Lung (tissue), 12 donors: ENCODE measurements around the gene NSD2. TPM values are rescaled to one million over a fixed set of nuclear protein-coding genes. Genes with fewer than 3 reads are reported as not detected.

Experiments used
- ATAC-seq: fragments of 200-7000 bp; cut with Tn5 transposase; one replicate; pipeline ENCODE4 v1.9.1; 2020; ENCODE audit warnings: moderate number of reproducible peaks; ENCODE audit not compliant: insufficient read depth, low FRiP score
- DNase-seq, 3 donors: peaks; one replicate each; pipeline ENCODE4 v3.0.0-alpha.2; 2013 to 2017
- H3K27ac ChIP-seq, 2 donors: one replicate each; pipeline ENCODE4 v1.5.1; 2013; ENCODE audit warnings: mild to moderate bottlenecking in 2 of 2, moderate library complexity in 2 of 2, control low read depth in 1 of 2, inconsistent platforms in 1 of 2, low read depth in 1 of 2, low read length in 1 of 2
- H3K27me3 ChIP-seq, 3 donors: one replicate each; pipeline ENCODE4 v1.5.1; 2013; ENCODE audit warnings: low read length in 2 of 3; ENCODE audit not compliant: control insufficient read depth in 3 of 3, insufficient read depth in 3 of 3
- H3K36me3 ChIP-seq, 4 donors: one replicate each; pipeline ENCODE4 v1.5.1; 2013; ENCODE audit warnings: low read length in 4 of 4, mild to moderate bottlenecking in 1 of 4, moderate library complexity in 1 of 4; ENCODE audit not compliant: control insufficient read depth in 4 of 4, insufficient read depth in 4 of 4
- H3K4me1 ChIP-seq, 5 donors: one replicate each; pipeline ENCODE4 v1.5.1; 2013; ENCODE audit warnings: low read length in 5 of 5, mild to moderate bottlenecking in 2 of 5, moderate library complexity in 1 of 5; ENCODE audit not compliant: control insufficient read depth in 5 of 5, insufficient read depth in 5 of 5
- H3K4me3 ChIP-seq: one replicate; pipeline ENCODE4 v1.5.1; 2013; ENCODE audit warnings: mild to moderate bottlenecking, control low read depth, moderate library complexity
- H3K9ac ChIP-seq, 2 donors: one replicate each; pipeline ENCODE4 v1.5.1; 2013; ENCODE audit warnings: low read length in 2 of 2, control low read depth in 1 of 2; ENCODE audit not compliant: insufficient read depth in 1 of 2
- H3K9me3 ChIP-seq, 4 donors: one replicate each; pipeline ENCODE4 v1.5.1; 2013; ENCODE audit warnings: low read length in 3 of 4, mild to moderate bottlenecking in 1 of 4, moderate library complexity in 1 of 4; ENCODE audit not compliant: control insufficient read depth in 4 of 4, insufficient read depth in 3 of 4
- CTCF ChIP-seq: IDR thresholded peaks from 2 replicates; pipeline ENCODE4 v1.5.1; 2012; ENCODE audit warnings: mild to moderate bottlenecking; ENCODE audit errors: control extremely low read depth, extremely low read depth
- WGBS, 2 donors: extraction: QIAGEN DNeasy Blood & Tissue Kit; methylation state at CpG; one replicate each; pipeline ENCODE4 v1.1.7; 2013; 5-methylcytosine and 5-hydroxymethylcytosine counted together
- polyA plus RNA-seq, 2 donors: library from polyadenylated mRNA; stranded (reverse); fragments of 200-250 nt; gene quantifications; one replicate each; pipeline ENCODE4 v1.2.1, GENCODE V29; 2013
- total RNA-seq, 2 donors: library from RNA; depleted of rRNA in 1 of 2; stranded (reverse); fragments of >200 nt in 1 of 2; gene quantifications; one replicate each; pipeline ENCODE4 v1.2.1, GENCODE V29; 2014 to 2021
- donor health status: control.
- donor health status: control.
- donor health status: Bipolar disorder and iron deficiency.
- donor health status: healthy.
- donor health status: DM: yes; HTN: yes; CAD: no.

NSD2 gene
- total and polyA plus RNA-seq, 4 donors, result 12.7 to 66.2 (median 28.3) TPM

GRCh38 chr4:1857931-1858330 lies 13.3 kb upstream of the NSD2 start:
- Histone ChIP-seq H3K9ac (no peak overlapping the region), H3K27ac (no peak overlapping the region), H3K4me1 (peaks cover 0 to 33% (median 2%) of the 10 kb centered on the region in 5 donors), H3K4me3 (no peak overlapping the region), H3K27me3 (no peaks in the 10 kb centered on the region), H3K36me3 (peaks cover 0 to 2% (median 0%) of the 10 kb centered on the region in 4 donors), H3K9me3 (no peaks in the 10 kb centered on the region)
- TF ChIP-seq CTCF, result no peak
- 89 to 96% methylated on average over 5 of the region's 5 CpGs for WGBS, 2 donors
- no peak for ATAC-seq
- DNase-seq, result no peak

GRCh38 chr4:1859389-1859753 lies 11.8 kb upstream of the NSD2 start:
- no peaks in the 10 kb centered on the region for H3K9me3 ChIP-seq
- DNase-seq, result no peak
- ATAC-seq, result no peak
- 79 to 88% methylated on average over 1 of the region's 1 CpG for WGBS, 2 donors
- peaks cover 0 to 2% (median 0%) of the 10 kb centered on the region in 4 donors for H3K36me3 ChIP-seq
- no peak overlapping the region for H3K27ac ChIP-seq
- H3K4me3 ChIP-seq, result no peak overlapping the region
- no peak overlapping the region for H3K9ac ChIP-seq
- no peaks in the 10 kb centered on the region for H3K27me3 ChIP-seq
- TF ChIP-seq CTCF, result no peak
- H3K4me1 ChIP-seq, result peaks cover 0 to 33% (median 2%) of the 10 kb centered on the region in 5 donors

- no peak overlapping the region for H3K4me3 ChIP-seq
- ATAC-seq, result no peak
- peaks cover 0 to 18% (median 0%) of the 10 kb centered on the region in 5 donors for H3K4me1 ChIP-seq
- no peaks in the 10 kb centered on the region for H3K27me3 ChIP-seq
- H3K27ac ChIP-seq, result no peak overlapping the region
- DNase-seq, result no peak
- no peaks in the 10 kb centered on the region for H3K9me3 ChIP-seq
- no peaks in the 10 kb centered on the region for H3K36me3 ChIP-seq
- WGBS, 2 donors, result 18 to 22% methylated on average over 42 to 45 of the region's 45 CpGs
- no peak for TF ChIP-seq CTCF
- H3K9ac ChIP-seq, result no peak overlapping the region
Observed at GRCh38 chr4:1862055-1862911, 8.9 kb upstream of the NSD2 start.
